GM21526 (cell line): Measurements from ENCODE around the gene EIF3K.

Source experiments
- ATAC-seq: cut with Tn5 transposase; IDR thresholded peaks from one replicate; pipeline ENCODE4 v1.9.1; 2021; ENCODE audit warnings: moderate library complexity; ENCODE audit not compliant: unreplicated experiment, low FRiP score

The EIF3K gene

DNA sequence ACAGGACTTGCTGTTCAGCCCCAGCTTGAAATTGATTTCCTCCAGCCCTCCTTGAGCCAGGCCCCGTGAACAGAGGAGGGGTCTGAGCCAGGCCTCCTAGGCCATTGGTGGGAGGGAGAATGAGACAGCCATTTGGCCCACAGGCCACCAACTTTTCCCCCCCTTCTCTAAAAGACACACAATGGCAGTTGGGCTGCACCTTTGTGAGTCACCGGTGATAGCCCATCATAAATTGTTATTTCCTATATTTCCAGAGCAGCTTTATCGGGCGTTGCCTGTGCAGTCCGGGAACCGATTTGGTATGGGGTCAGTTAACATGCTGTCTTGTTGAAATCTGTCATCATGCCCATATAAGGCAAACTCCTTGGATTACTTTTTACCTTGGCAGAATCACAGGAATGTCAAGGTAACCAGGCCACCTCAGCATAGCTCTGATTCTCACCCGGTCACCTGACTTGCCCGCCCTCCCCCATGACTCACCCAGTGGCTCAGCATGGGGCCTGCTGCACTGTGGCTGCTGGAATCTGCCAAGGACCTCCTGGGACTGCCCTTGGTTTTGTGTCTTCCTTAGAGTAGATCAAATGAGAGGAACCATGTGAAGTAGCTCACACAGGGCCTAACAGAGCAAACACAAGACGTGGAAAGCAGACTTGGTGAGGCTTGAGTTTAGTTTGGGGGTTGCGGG, 64.5 kb downstream of the EIF3K start:
- ATAC-seq = no peak

DNA sequence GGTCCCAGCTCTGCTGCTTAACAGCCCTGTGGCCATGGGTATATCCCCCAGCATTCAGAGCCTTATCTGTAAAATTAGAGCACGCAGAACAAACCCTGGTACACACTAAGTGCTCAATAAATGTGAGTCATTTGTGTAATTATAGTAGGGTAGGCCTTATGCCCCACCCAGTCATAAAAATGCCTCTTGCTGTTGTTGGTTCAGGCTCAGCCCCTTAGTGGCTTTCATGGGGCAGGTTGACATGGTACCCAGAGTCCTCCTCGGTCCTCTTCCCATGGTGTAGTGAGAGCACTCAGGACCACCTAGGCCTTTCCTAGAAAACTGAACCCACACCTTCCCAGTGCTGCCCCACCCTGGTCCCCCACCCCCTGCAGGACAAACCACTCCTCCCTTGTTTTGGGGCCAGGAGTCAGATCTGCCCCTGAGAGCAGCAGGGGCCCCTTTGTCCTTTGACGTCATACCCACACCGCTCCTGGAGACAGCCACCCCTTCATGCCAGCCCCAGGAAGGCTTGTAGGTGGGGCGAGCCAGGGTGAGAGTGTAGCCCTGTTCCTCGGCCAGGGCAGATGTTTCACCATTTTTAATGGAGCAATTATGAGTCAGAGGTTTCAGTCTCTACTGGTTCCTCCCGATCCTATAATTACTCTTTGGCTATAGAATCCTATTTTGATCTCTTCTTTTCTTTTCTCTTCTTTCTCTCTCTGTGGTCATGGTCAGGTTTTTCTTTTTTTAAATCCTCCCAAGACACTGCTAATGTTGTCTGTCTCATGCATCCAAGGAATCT, 65.3 kb downstream of the EIF3K start:
- no peak for ATAC-seq

GRCh38 chr19:38684862-38685665, 66.1 kb downstream of the EIF3K start:
- ATAC-seq = no peak

DNA sequence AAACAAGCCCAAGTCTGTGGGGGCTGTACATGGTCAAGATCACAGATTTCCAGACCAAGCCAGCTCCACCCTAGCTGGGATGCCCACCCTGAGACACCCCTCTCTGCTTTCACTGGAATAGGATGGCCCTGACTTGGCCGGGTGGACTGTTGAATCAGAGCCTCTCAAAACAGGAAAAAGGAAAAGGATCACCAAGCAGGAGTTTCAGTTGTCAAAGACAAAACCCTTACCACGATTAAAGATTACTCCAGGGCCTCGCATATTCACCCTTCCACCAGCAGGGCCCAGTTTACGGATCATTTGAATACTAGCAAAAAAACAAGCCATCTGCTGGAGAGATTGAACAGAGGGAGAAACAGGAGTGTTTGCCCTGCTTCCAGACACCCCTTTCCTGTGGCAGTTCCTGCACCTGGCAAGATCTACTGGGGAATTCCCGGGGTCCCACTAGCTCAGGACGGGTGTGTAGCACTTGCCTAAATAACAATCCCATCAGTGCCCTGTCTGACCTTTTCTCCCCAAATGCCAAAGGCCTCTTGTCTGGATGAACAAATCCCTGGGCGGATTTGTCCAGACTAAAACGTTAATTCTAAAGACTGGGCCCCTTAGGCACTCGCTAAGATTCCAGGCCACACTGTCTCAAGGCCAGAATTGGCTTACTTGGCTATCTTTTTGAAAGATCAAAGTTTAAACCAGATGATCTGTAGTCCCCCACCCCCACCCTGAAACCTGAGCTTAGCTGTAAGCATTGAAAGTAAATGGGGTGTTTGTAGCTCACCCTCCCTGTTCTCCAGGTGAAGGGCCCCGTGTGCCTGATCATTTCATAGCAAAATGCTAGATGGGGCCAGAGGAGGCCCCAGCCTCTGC, 66.9 kb downstream of the EIF3K start:
- ATAC-seq = no peak

GRCh38 chr19:38686530-38686888, 67.5 kb downstream of the EIF3K start:
- ATAC-seq = no peak
